ENCODE data around the gene SSNA1.

GRCh38 chr9:137175345-137175961, 13.0 kb upstream of the SSNA1 start:
- no peak for TF ChIP-seq CTCF (IDR thresholded peaks at IDR 0.05; ENCODE audit: insufficient read depth, low read depth, low read length)
- no peak for TF ChIP-seq EZH2 (IDR thresholded peaks at IDR 0.05; ENCODE audit: insufficient read depth, low read length)
